HEK293 (cell line): ENCODE data around the gene NDUFB10.
"Not testable (repeated sequence)": the region's sequence is repeated elsewhere in the genome, so short reads cannot be mapped to it uniquely, and the experiment has no call there.

ENCODE experiments used
- CTCF ChIA-PET: fragments of 350-600 bp; formaldehyde crosslinking; extraction: SDS; loops from one replicate; lab custom pipeline; 2021; ENCODE audit warnings: antibody characterized with exemption; lab: Yijun Ruan, JAX
- POLR2A ChIA-PET: fragments of 300-600 bp; formaldehyde crosslinking; extraction: SDS; loops from one replicate; lab custom pipeline; 2020; ENCODE audit warnings: antibody characterized with exemption, inconsistent platforms; lab: Yijun Ruan, JAX
- H3K27ac ChIP-seq: fragments of 200-500 bp; sonication (Bioruptor generic); 2 replicates; pipeline ENCODE4 v1.5.1; 2014; ENCODE audit warnings: low read depth, low read length, control low read depth, inconsistent platforms; ENCODE audit errors: extremely low read depth
- H3K36me3 ChIP-seq, 2 experiments: fragments of 200-500 bp in 1 of 2; sonication (Bioruptor generic) in 1 of 2; 1 replicate in 1 of 2; 2 replicates in 1 of 2; pipeline ENCODE4 v1.5.1; 2014 to 2017; ENCODE audit warnings: inconsistent platforms in 2 of 2, low read length in 2 of 2; ENCODE audit not compliant: control insufficient read depth in 2 of 2, insufficient read depth in 1 of 2
- H3K4me1 ChIP-seq: fragments of 200-500 bp; sonication (Bioruptor generic); 2 replicates; pipeline ENCODE4 v1.5.1; 2014; ENCODE audit warnings: mild to moderate bottlenecking, low read length, inconsistent platforms; ENCODE audit not compliant: control insufficient read depth, insufficient read depth
- H3K4me3 ChIP-seq: 2 replicates; pipeline ENCODE4 v1.5.1; 2011; ENCODE audit warnings: low read depth, mild to moderate bottlenecking, control low read depth, low read length, moderate library complexity
- H3K9me3 ChIP-seq: fragments of 200-500 bp; sonication (Bioruptor generic); 2 replicates; pipeline ENCODE4 v1.5.1; 2014; ENCODE audit warnings: low read depth, low read length, inconsistent platforms; ENCODE audit not compliant: control insufficient read depth, insufficient read depth
- BCL11A ChIP-seq: fragments of 450-650 bp; formaldehyde crosslinking; IDR thresholded peaks from 2 replicates; pipeline ENCODE4 v1.5.1; 2016; ENCODE audit warnings: low read depth, missing biosample characterization, missing genetic modification characterization
- EGR2 ChIP-seq: fragments of 450-650 bp; formaldehyde crosslinking; IDR thresholded peaks from 2 replicates; pipeline ENCODE4 v1.5.1; 2016; ENCODE audit warnings: low read depth, missing biosample characterization, missing genetic modification characterization
- OSR2 ChIP-seq: fragments of 450-650 bp; formaldehyde crosslinking; IDR thresholded peaks from 2 replicates; pipeline ENCODE4 v1.5.1; 2016; ENCODE audit warnings: missing biosample characterization, missing genetic modification characterization
- TRIM28 ChIP-seq: IDR thresholded peaks from 2 replicates; pipeline ENCODE4 v1.6.1; 2011; ENCODE audit warnings: low read length, control low read depth, borderline replicate concordance
- ZBTB48 ChIP-seq: fragments of 450-650 bp; formaldehyde crosslinking; IDR thresholded peaks from 2 replicates; pipeline ENCODE4 v1.5.1; 2016; ENCODE audit warnings: missing biosample characterization, missing genetic modification characterization
- ZNF175 ChIP-seq: fragments of 450-650 bp; formaldehyde crosslinking; IDR thresholded peaks from 2 replicates; pipeline ENCODE4 v1.5.1; 2016; ENCODE audit warnings: missing biosample characterization, missing genetic modification characterization
- ZNF2 ChIP-seq: fragments of 450-650 bp; formaldehyde crosslinking; IDR thresholded peaks from 2 replicates; pipeline ENCODE4 v1.5.1; 2016; ENCODE audit warnings: missing biosample characterization, missing genetic modification characterization
- ZNF350 ChIP-seq: fragments of 450-650 bp; formaldehyde crosslinking; IDR thresholded peaks from 2 replicates; pipeline ENCODE4 v1.5.0; 2017; ENCODE audit warnings: missing biosample characterization, mild to moderate bottlenecking, missing genetic modification characterization
- ZNF660 ChIP-seq: fragments of 450-650 bp; IDR thresholded peaks from 2 replicates; pipeline ENCODE4 v1.5.1; 2018; ENCODE audit warnings: missing biosample characterization, mild to moderate bottlenecking, missing genetic modification characterization
- ZNF664 ChIP-seq: fragments of 450-650 bp; formaldehyde crosslinking; IDR thresholded peaks from 2 replicates; pipeline ENCODE4 v1.5.1; 2016; ENCODE audit warnings: missing biosample characterization, missing genetic modification characterization
- ZSCAN16 ChIP-seq: fragments of 450-650 bp; formaldehyde crosslinking; IDR thresholded peaks from 2 replicates; pipeline ENCODE4 v1.5.1; 2016; ENCODE audit warnings: missing biosample characterization, missing genetic modification characterization
- TF ChIP-seq, protein P1 (sequence below): fragments of 450-650 bp; formaldehyde crosslinking; IDR thresholded peaks from 2 replicates; pipeline ENCODE4 v1.5.1; 2017; ENCODE audit warnings: missing biosample characterization, missing genetic modification characterization

The NDUFB10 gene

GRCh38 chr16:1953734-1954133, 5.6 kb upstream of the NDUFB10 start (continued):
- TF ChIP-seq ZSCAN16 (tag by site-specific recombination) (no peak), ZNF664 (tag by site-specific recombination) (no peak), EGR2 (no peak), TRIM28 (no peak), BCL11A (tag by site-specific recombination) (no peak), ZNF350 (no peak), ZNF2 (tag by site-specific recombination) (no peak)

GRCh38 chr16:1957434-1958142, 1.8 kb upstream of the NDUFB10 start:
- ChIA-PET CTCF (interaction anchor here (0.6 to 2.1 kb wide), 6 partner anchors 12 to 240 kb away, joined by 3 to 4 read pairs (median 3); partner anchors contain the start of gene MSRB1), POLR2A (interaction anchor here (0.6 to 1.3 kb wide), 6 partner anchors 14 to 1615 kb away, joined by 3 to 8 read pairs (median 4); partner anchors contain the start of genes MSRB1 and TRAF7)
- H3K4me1 ChIP-seq, H3K9me3 ChIP-seq, H3K4me3 ChIP-seq, H3K27ac ChIP-seq: not testable (repeated sequence)
- H3K36me3 ChIP-seq, result peaks cover 0 to 17% of the 10 kb centered on the region in 2 experiments; a peak in 1 of 3 replicates

DNA sequence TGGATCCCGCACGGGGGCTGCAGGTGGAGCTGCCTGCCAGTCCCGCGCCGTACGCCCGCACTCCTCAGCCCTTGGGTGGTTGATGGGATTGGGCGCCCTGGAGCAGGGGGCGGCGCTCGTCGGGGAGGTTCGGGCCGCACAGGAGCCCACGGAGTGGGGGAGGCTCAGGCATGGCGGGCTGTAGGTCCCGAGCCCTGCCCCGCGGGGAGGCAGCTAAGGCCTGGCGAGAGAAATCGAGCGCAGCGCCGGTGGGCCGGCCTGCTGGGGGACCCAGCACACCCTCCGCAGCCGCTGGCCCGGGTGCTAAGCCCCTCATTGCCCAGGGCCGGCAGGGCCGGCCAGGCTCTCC, 1.2 kb upstream of the NDUFB10 start:
- not testable (repeated sequence) for H3K27ac ChIP-seq, H3K4me3 ChIP-seq, H3K4me1 ChIP-seq, H3K9me3 ChIP-seq
- H3K36me3 ChIP-seq, result peaks cover 0 to 22% of the 10 kb centered on the region in 2 experiments; a peak in 1 of 3 replicates
- ChIA-PET CTCF (interaction anchor here (0.6 to 2.1 kb wide), 7 partner anchors 13 to 240 kb away, joined by 3 to 4 read pairs (median 3); partner anchors contain the start of gene MSRB1), POLR2A (interaction anchor here (0.6 to 1.3 kb wide), 6 partner anchors 15 to 1616 kb away, joined by 3 to 8 read pairs (median 4); partner anchors contain the start of genes MSRB1 and TRAF7)

DNA sequence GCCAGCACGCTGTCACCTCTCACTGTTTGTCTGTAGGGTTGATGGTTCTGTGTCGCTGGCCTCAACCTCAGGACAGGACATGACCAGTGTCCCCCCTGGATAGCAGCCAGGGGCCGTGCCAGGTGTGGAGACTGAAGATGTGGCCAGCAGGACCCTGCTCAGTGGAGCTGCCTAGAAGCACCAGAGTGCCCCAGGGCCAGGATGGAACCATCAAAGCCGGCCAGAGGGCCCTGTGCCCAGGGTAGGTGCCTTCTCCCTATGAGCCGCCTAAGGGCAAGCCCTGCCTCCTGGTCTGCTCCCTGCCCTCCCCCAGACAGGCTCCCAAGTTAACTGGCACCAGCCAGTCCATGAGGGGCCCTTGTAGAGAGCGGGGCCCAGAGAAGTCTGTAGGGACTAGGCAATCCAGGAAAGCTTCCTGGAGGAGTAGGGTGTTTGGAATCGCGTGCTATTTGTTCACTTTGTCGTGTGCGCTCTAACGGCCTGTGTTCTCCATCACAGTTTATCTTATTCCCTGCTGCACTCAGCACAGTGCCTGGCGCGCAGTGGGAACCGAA, 546 bp upstream of the NDUFB10 start:
- H3K4me1 ChIP-seq, result no peaks in the 10 kb centered on the region; the same call in 1 of the 2 replicates
- ChIA-PET CTCF (interaction anchor here (0.7 to 2.1 kb wide), 4 partner anchors 13 to 57 kb away, joined by 3 to 4 read pairs (median 3); no protein-coding TSS in a partner anchor), POLR2A (no interaction called here)
- H3K36me3 ChIP-seq, result peaks cover 0 to 29% of the 10 kb centered on the region in 2 experiments; a peak in 1 of 3 replicates
- H3K27ac ChIP-seq, result peak overlapping the region; percentile 96; the same call in 1 of the 2 replicates
- H3K9me3 ChIP-seq, result no peaks in the 10 kb centered on the region
- no peak for TF ChIP-seq ZNF175 (tag by site-specific recombination)
- TF ChIP-seq, protein P1, sequence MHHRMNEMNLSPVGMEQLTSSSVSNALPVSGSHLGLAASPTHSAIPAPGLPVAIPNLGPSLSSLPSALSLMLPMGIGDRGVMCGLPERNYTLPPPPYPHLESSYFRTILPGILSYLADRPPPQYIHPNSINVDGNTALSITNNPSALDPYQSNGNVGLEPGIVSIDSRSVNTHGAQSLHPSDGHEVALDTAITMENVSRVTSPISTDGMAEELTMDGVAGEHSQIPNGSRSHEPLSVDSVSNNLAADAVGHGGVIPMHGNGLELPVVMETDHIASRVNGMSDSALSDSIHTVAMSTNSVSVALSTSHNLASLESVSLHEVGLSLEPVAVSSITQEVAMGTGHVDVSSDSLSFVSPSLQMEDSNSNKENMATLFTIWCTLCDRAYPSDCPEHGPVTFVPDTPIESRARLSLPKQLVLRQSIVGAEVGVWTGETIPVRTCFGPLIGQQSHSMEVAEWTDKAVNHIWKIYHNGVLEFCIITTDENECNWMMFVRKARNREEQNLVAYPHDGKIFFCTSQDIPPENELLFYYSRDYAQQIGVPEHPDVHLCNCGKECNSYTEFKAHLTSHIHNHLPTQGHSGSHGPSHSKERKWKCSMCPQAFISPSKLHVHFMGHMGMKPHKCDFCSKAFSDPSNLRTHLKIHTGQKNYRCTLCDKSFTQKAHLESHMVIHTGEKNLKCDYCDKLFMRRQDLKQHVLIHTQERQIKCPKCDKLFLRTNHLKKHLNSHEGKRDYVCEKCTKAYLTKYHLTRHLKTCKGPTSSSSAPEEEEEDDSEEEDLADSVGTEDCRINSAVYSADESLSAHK (tag by site-specific recombination), result peak; percentile 82
- TF ChIP-seq ZNF664 (tag by site-specific recombination), result peak; percentile 43; the same call in 1 of the 2 replicates
- TF ChIP-seq ZBTB48 (tag by site-specific recombination), result no peak
- TF ChIP-seq ZNF660, result no peak
- TF ChIP-seq OSR2 (tag by site-specific recombination), result no peak
- no peak overlapping the region for H3K4me3 ChIP-seq
